A673 (cell line): ENCODE measurements around the gene GRB7. TPM values are rescaled to one million over a fixed set of nuclear protein-coding genes. Genes with fewer than 3 reads are reported as not detected.

Source experiments
- BruUV-seq: library from RNA; stranded (reverse); fragments of 400-500 nt; replicated peaks from 2 replicates; lab custom pipeline; 2021; lab: Mats Ljungman, UMichigan
- CTCF ChIA-PET: fragments of 300-600 bp; sonication (Branson Sonifier 250); formaldehyde crosslinking; loops from one replicate; lab custom pipeline; 2022; ENCODE audit warnings: antibody characterized with exemption; lab: Charles Lee
- POLR2A ChIA-PET: fragments of 300-600 bp; sonication (Branson Sonifier 250); formaldehyde crosslinking; loops from one replicate; lab custom pipeline; 2022; ENCODE audit warnings: antibody characterized with exemption; ENCODE audit not compliant: low non-redundant PET; lab: Charles Lee
- DNase-seq: peaks from one replicate; pipeline ENCODE4 v3.0.0-alpha.2; 2015; ENCODE audit warnings: low spot score
- H3K27ac ChIP-seq: fragments of 200-600 bp; sonication (generic); 2 replicates; pipeline ENCODE4 v1.5.1; 2016; ENCODE audit warnings: mixed run types, low read depth, mild to moderate bottlenecking, mixed read lengths, antibody characterized with exemption, low read length; ENCODE audit not compliant: poor library complexity, severe bottlenecking
- H3K27me3 ChIP-seq: fragments of 200-600 bp; sonication (generic); replicated peaks from 2 replicates; pipeline ENCODE4 v1.6.1; 2017; ENCODE audit warnings: mixed run types, low read depth, mild to moderate bottlenecking, mixed read lengths, antibody characterized with exemption, low read length; ENCODE audit not compliant: insufficient read depth, poor library complexity
- H3K36me3 ChIP-seq: fragments of 200-600 bp; sonication (generic); 2 replicates; pipeline ENCODE4 v1.6.1; 2016; ENCODE audit warnings: mixed run types, mild to moderate bottlenecking, mixed read lengths, antibody characterized with exemption, low read length; ENCODE audit not compliant: insufficient read depth, poor library complexity, severe bottlenecking
- H3K4me1 ChIP-seq: fragments of 200-600 bp; sonication (generic); 2 replicates; pipeline ENCODE4 v1.6.1; 2017; ENCODE audit warnings: mixed run types, mild to moderate bottlenecking, mixed read lengths, antibody characterized with exemption, low read length; ENCODE audit not compliant: insufficient read depth, poor library complexity, severe bottlenecking
- H3K4me3 ChIP-seq: fragments of 200-600 bp; sonication (generic); 2 replicates; pipeline ENCODE4 v1.5.1; 2016; ENCODE audit warnings: low read depth, mixed run types, mild to moderate bottlenecking, mixed read lengths, low read length; ENCODE audit not compliant: poor library complexity, severe bottlenecking
- H3K9me3 ChIP-seq: fragments of 200-600 bp; sonication (generic); 2 replicates; pipeline ENCODE4 v1.6.1; 2016; ENCODE audit warnings: mixed run types, low read depth, mild to moderate bottlenecking, mixed read lengths, antibody characterized with exemption, low read length; ENCODE audit not compliant: poor library complexity, severe bottlenecking
- CTCF ChIP-seq: fragments of 300-800, 200-600 bp; sonication (generic); conservative IDR thresholded peaks from 2 replicates; pipeline ENCODE4 v1.5.1; 2017; ENCODE audit warnings: low read depth, mild to moderate bottlenecking, antibody characterized with exemption, low read length, moderate library complexity, mixed read lengths
- EZH2 ChIP-seq: fragments of 200-600 bp; sonication (generic); IDR thresholded peaks from 2 replicates; pipeline ENCODE4 v1.6.1; 2017; ENCODE audit warnings: borderline replicate concordance, low read depth, mild to moderate bottlenecking, mixed read lengths, antibody characterized with exemption, low read length; ENCODE audit not compliant: poor library complexity, severe bottlenecking
- intact Hi-C: fragments of 100-400 bp; cut with micrococcal nuclease; formaldehyde crosslinking; loops from one replicate; pipeline ENCODE4 v1.10.0; 2022; ENCODE audit not compliant: unreplicated experiment
- total RNA-seq: library from RNA; stranded (reverse); gene quantifications from 2 replicates; pipeline ENCODE4 v1.2.3, GENCODE V29; 2021

The GRB7 gene
- total RNA-seq, 1 experiment from 2014 or later: 0.62 TPM

GRCh38 chr17:39757931-39758873 is 20.5 kb downstream of the GRB7 start:
- ChIA-PET POLR2A (no interaction called here), CTCF (no interaction called here)
- no peaks in the 10 kb centered on the region for H3K9me3 ChIP-seq
- H3K4me3 ChIP-seq: no peak overlapping the region
- H3K36me3 ChIP-seq: no peaks in the 10 kb centered on the region
- intact Hi-C loops: no loop called here
- no peak for TF ChIP-seq EZH2
- no peak for TF ChIP-seq CTCF
- H3K27me3 ChIP-seq: no peaks in the 10 kb centered on the region
- no TSS peak for BruUV-seq
- DNase-seq: no peak
- no peak overlapping the region for H3K27ac ChIP-seq
- no peaks in the 10 kb centered on the region for H3K4me1 ChIP-seq

- no peak for DNase-seq
- CTCF ChIA-PET: no interaction called here
- Histone ChIP-seq H3K4me1 (no peaks in the 10 kb centered on the region), H3K4me3 (no peak overlapping the region), H3K27ac (no peak overlapping the region), H3K36me3 (no peaks in the 10 kb centered on the region), H3K27me3 (no peaks in the 10 kb centered on the region), H3K9me3 (no peaks in the 10 kb centered on the region)
- TF ChIP-seq CTCF: no peak
- TF ChIP-seq EZH2: no peak
- intact Hi-C loops: no loop called here
- POLR2A ChIA-PET: no interaction called here
- no TSS peak for BruUV-seq
These were observed 21.5 kb downstream of the GRB7 start for GRCh38 chr17:39759204-39759603.

GRCh38 chr17:39761861-39762496 is 24.2 kb downstream of the GRB7 start:
- no peak for DNase-seq
- no peaks in the 10 kb centered on the region for H3K4me1 ChIP-seq
- H3K27ac ChIP-seq: no peak overlapping the region
- BruUV-seq: no TSS peak
- intact Hi-C loops: no loop called here
- H3K4me3 ChIP-seq: no peak overlapping the region
- peaks cover 4% of the 10 kb centered on the region for H3K27me3 ChIP-seq
- no peak for TF ChIP-seq EZH2
- no peak for TF ChIP-seq CTCF
- CTCF ChIA-PET: no interaction called here
- H3K9me3 ChIP-seq: no peaks in the 10 kb centered on the region
- no peaks in the 10 kb centered on the region for H3K36me3 ChIP-seq
- POLR2A ChIA-PET: no interaction called here
